Mesothelial cell of epicardium (in vitro differentiated cells): ENCODE measurements around the gene ASMT. TPM values are rescaled to one million over a fixed set of nuclear protein-coding genes. Genes with fewer than 3 reads are reported as not detected.
"Not testable (repeated sequence)": the region's sequence is repeated elsewhere in the genome, so short reads cannot be mapped to it uniquely, and the experiment has no call there.

Experiments
- DNase-seq, 2 experiments: peaks; one replicate each; pipeline ENCODE4 v3.0.0; 2021; ENCODE audit warnings: low spot score in 2 of 2; ENCODE audit not compliant: unreplicated experiment in 2 of 2
- H3K27ac Mint-ChIP-seq: 2 replicates; pipeline ENCODE4 v1.8.0; 2021; ENCODE audit warnings: mixed read lengths
- H3K27me3 Mint-ChIP-seq: 2 replicates; pipeline ENCODE4 v1.8.0; 2021; ENCODE audit warnings: low read depth, mixed read lengths
- H3K36me3 Mint-ChIP-seq: 2 replicates; pipeline ENCODE4 v1.8.0; 2021; ENCODE audit warnings: mixed read lengths
- H3K4me1 Mint-ChIP-seq: 2 replicates; pipeline ENCODE4 v1.8.0; 2021; ENCODE audit warnings: mixed read lengths
- H3K4me3 Mint-ChIP-seq: 2 replicates; pipeline ENCODE4 v1.8.0; 2021; ENCODE audit warnings: mild to moderate bottlenecking, moderate library complexity, mixed read lengths
- H3K9me3 Mint-ChIP-seq: 2 replicates; pipeline ENCODE4 v1.8.0; 2021; ENCODE audit warnings: mixed read lengths
- total RNA-seq: library from RNA; stranded (reverse); gene quantifications from 3 replicates; pipeline ENCODE4 v1.2.1, GENCODE V29; 2021
- TF ChIP-seq, protein P1 (sequence below): fragments of 200-600 bp; sonication (generic); IDR thresholded peaks from one replicate; pipeline ENCODE4 v1.5.0; 2021; ENCODE audit warnings: antibody characterized with exemption; ENCODE audit not compliant: unreplicated experiment

The ASMT gene
- total RNA-seq, 1 donor from 2014 or later = 0.45 TPM

- DNase-seq = no peak
- no peaks in the 10 kb centered on the region for H3K4me1 Mint-ChIP-seq
- TF ChIP-seq, protein P1, sequence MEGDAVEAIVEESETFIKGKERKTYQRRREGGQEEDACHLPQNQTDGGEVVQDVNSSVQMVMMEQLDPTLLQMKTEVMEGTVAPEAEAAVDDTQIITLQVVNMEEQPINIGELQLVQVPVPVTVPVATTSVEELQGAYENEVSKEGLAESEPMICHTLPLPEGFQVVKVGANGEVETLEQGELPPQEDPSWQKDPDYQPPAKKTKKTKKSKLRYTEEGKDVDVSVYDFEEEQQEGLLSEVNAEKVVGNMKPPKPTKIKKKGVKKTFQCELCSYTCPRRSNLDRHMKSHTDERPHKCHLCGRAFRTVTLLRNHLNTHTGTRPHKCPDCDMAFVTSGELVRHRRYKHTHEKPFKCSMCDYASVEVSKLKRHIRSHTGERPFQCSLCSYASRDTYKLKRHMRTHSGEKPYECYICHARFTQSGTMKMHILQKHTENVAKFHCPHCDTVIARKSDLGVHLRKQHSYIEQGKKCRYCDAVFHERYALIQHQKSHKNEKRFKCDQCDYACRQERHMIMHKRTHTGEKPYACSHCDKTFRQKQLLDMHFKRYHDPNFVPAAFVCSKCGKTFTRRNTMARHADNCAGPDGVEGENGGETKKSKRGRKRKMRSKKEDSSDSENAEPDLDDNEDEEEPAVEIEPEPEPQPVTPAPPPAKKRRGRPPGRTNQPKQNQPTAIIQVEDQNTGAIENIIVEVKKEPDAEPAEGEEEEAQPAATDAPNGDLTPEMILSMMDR = no peak
- H3K27ac Mint-ChIP-seq = no peak overlapping the region
- no peaks in the 10 kb centered on the region for H3K9me3 Mint-ChIP-seq
- H3K36me3 Mint-ChIP-seq = peaks cover 3% of the 10 kb centered on the region
- H3K27me3 Mint-ChIP-seq = no peaks in the 10 kb centered on the region
- H3K4me3 Mint-ChIP-seq = no peak overlapping the region
Measured at GRCh38 chrX:1612641-1613286, 2.1 kb upstream of the ASMT start.

GRCh38 chrX:1618689-1619088, 3.8 kb downstream of the ASMT start:
- DNase-seq = no peak
- no peaks in the 10 kb centered on the region for H3K27me3 Mint-ChIP-seq
- no peaks in the 10 kb centered on the region for H3K9me3 Mint-ChIP-seq
- H3K4me3 Mint-ChIP-seq = no peak overlapping the region
- no peaks in the 10 kb centered on the region for H3K36me3 Mint-ChIP-seq
- TF ChIP-seq, protein P1 = no peak
- H3K4me1 Mint-ChIP-seq = no peaks in the 10 kb centered on the region
- no peak overlapping the region for H3K27ac Mint-ChIP-seq

DNA sequence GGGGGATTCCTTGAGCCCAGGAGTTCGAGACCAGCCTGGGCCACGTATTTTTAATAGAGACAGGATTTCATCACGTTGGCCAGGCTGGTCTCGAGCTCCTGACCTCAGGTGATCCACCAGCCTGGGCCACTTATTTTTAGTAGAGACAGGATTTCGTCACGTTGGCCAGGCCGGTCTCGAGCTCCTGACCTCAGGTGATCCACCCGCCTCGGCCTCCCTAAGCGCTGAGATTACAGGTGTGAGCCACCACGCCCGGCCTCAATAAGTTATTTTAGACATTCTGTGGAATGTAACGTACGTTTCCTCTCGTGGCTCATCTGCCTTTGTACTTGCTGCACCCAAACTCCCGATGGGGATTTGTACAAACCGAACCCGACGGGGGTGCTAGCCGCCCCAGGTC, 8.8 kb downstream of the ASMT start:
- TF ChIP-seq, protein P1 = no peak
- no peak for DNase-seq
- Mint-ChIP-seq H3K4me3 (no peak overlapping the region), H3K27ac (no peak overlapping the region), H3K9me3 (no peaks in the 10 kb centered on the region), H3K27me3 (peaks cover 3% of the 10 kb centered on the region), H3K36me3 (no peaks in the 10 kb centered on the region), H3K4me1 (no peaks in the 10 kb centered on the region)

DNA sequence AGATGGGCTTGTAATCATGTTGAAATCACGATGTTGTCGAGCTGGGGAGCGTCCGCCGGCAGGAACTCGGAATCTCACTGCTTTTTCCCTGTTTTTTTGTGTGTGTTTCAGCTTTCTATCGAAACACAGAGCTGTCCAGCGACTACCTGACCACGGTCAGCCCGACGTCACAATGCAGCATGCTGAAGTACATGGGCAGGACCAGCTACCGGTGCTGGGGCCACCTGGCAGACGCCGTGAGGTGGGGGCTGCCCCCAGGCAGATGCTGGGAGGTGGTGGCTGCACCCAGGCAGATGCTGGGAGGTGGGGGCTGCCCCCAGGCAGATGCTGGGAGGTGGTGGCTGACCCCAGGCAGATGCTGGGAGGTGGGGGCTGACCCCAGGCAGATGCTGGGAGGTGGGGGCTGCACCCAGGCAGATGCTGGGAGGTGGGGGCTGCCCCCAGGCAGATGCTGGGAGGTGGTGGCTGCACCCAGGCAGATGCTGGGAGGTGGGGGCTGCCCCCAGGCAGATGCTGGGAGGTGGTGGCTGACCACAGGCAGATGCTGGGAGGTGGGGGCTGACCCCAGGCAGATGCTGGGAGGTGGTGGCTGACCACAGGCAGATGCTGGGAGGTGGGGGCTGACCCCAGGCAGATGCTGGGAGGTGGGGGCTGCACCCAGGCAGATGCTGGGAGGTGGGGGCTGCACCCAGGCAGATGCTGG, 9.4 kb downstream of the ASMT start:
- H3K36me3 Mint-ChIP-seq, H3K27ac Mint-ChIP-seq, H3K4me1 Mint-ChIP-seq, H3K27me3 Mint-ChIP-seq, H3K4me3 Mint-ChIP-seq, H3K9me3 Mint-ChIP-seq, DNase-seq: not testable (repeated sequence)

GRCh38 chrX:1624861-1625215, 10.0 kb downstream of the ASMT start:
- H3K4me1 Mint-ChIP-seq, H3K27ac Mint-ChIP-seq, H3K9me3 Mint-ChIP-seq, H3K4me3 Mint-ChIP-seq, DNase-seq, H3K36me3 Mint-ChIP-seq: not testable (repeated sequence)
- peaks cover 13% of the 10 kb centered on the region for H3K27me3 Mint-ChIP-seq

- Mint-ChIP-seq H3K27me3 (peaks cover 15% of the 10 kb centered on the region), H3K36me3 (no peaks in the 10 kb centered on the region), H3K4me3 (no peak overlapping the region), H3K4me1 (no peaks in the 10 kb centered on the region), H3K27ac (no peak overlapping the region), H3K9me3 (no peaks in the 10 kb centered on the region)
- DNase-seq = no peak
- TF ChIP-seq, protein P1 = no peak
Measured at GRCh38 chrX:1629244-1629643, 14.4 kb downstream of the ASMT start.
